Neural progenitor cell (in vitro differentiated cells): ENCODE results near the gene PRSS27.

Source experiments
- CTCF ChIP-seq: fragments of 200-600 bp; sonication (generic); IDR thresholded peaks from 2 replicates; pipeline ENCODE4 v1.5.1; 2017; ENCODE audit warnings: antibody characterized with exemption, mild to moderate bottlenecking
- EZH2 ChIP-seq: fragments of 200-600 bp; sonication (generic); IDR thresholded peaks from 2 replicates; pipeline ENCODE4 v1.6.1; 2017; ENCODE audit warnings: antibody characterized with exemption, mild to moderate bottlenecking, moderate library complexity
- EZH2phosphoT487 ChIP-seq: fragments of 200-600 bp; sonication (generic); IDR thresholded peaks from 2 replicates; pipeline ENCODE4 v1.6.1; 2017; ENCODE audit warnings: antibody characterized with exemption

GRCh38 chr16:2744711-2745110 is 24.7 kb upstream of the PRSS27 start:
- TF ChIP-seq CTCF, result no peak
- TF ChIP-seq EZH2phosphoT487, result no peak
- TF ChIP-seq EZH2, result no peak
